NCI-H2171 (cell line): ENCODE data around the gene SLC25A52.
"Not testable (repeated sequence)": the region's sequence is repeated elsewhere in the genome, so short reads cannot be mapped to it uniquely, and the experiment has no call there.

ENCODE experiments used
- DNase-seq: peaks from one replicate; lab custom pipeline; 2025; lab: John Stamatoyannopoulos, UW

SLC25A52 gene

GRCh38 chr18:31740180-31740579, 20.5 kb downstream of the SLC25A52 start:
- DNase-seq, result no peak

DNA sequence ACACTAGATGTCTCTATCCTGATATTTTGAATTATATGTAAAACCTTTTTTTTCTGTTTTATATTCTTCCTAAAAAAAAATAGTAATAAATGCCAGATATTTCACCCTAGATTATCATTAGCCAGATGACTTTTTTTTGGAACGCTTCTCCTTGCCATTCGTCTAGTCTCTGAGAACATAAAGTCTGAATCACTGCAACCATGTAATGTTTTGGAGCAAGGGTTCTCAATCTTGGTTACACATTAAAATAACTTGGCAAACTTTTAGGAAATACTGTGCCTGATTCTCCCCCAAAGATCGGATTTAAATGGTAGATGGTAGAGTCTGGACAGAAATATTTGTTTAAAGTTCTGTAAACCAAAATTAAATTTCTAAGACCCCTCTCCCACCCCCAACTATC, 21.0 kb downstream of the SLC25A52 start:
- DNase-seq, result no peak

DNA sequence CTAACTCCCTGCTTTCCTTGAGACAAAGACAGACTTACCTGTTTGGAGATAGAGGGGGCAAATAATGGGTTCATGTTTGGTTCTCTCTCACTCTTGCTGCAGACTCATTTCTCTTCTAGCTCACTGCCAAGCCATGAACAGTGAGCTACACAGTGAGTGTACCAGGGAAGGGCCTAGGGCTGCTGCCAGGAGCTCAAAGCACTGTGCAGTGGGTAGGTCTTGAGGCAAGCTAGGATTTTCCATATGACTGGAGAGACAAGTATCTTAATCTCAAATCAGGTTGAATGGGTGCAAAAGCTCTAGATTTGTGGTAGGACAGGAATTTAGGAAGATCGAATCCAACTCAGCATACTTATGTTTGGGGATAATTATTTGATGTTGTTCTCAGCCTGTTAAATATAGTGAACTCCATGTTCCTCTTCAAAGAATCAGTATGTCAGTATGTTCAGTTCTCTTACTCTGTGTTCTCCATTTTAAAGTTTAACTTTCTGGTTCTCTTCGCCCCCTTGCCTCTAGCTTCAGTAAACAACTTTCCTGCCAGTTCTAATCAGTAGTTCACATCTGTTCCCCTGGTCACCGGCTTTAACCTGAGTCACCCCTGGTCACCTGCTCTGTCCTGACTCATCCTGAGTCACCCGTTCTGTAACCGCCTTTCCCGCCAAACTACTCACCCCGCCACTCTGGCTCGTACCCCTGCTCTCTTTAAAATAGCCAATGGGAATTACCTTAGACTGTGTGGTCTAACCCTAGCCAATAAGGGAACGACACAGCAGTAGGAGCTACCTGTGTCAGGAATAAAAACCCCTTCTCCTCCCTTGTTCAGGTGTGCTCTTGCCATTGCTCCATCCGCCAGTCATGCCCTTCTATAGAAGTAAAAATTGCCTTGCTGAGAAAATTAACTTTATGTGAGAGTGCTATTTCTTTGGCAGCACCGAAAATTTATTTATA, 21.9 kb downstream of the SLC25A52 start:
- DNase-seq, result no peak

DNA sequence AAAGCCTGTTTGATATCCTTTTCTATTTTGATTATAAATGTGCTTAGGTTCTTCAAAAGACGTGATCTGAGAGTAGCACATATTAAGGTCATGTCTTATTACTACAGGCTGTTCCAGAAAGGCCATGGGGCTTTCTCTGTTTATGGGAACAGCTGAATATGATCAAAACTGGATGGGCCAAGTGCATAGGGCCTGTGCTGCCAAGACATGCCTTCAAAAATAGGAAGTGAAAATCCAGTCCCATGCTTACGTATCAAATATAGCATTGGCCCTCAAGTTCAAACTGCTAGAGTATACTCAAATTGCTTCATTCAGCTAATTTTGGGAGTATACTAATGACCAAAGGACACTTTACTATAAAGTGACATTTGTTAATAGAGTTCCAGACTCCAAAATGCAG, 24.1 kb downstream of the SLC25A52 start:
- DNase-seq, result no peak

- no peak for DNase-seq
These were observed 29.1 kb downstream of the SLC25A52 start for GRCh38 chr18:31731628-31732027.

GRCh38 chr18:31729196-31729595, 31.5 kb downstream of the SLC25A52 start:
- DNase-seq, result not testable (repeated sequence)

DNA sequence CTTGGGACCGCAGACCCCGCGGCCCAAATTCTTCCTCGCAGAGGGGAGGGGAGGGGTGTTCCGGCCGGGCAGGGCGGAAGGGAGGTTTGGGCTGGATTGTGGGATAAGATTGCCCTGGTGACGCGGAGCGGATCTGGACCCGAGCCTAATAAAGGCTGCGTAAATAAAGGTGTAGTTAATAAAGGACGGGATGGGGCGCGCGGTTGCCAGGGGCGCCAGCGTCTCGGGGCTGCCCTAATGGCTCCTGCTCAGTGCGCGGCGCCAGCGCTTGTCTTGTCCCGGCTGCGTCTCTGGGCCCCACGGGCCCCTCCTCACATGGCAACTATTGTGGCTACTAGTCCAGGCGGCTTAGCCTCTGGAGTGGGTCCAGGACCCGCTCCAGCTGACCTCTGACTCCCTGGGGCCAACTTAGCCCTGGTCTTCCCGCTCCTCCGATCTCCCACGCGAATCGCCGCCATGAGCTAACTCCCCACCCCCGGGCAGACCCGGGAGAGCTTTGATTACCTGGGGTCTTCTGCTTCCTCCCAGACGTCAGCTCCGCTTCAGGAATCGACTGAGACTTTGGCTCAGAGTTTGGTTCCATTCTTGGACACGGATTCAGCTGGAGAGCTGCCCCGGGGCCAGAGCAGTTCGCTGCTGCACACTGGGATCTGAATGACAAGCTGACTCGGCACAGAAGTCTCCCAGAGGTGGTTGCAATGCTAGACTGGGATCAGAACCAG, 36.5 kb downstream of the SLC25A52 start:
- DNase-seq, result peak; percentile 5

DNA sequence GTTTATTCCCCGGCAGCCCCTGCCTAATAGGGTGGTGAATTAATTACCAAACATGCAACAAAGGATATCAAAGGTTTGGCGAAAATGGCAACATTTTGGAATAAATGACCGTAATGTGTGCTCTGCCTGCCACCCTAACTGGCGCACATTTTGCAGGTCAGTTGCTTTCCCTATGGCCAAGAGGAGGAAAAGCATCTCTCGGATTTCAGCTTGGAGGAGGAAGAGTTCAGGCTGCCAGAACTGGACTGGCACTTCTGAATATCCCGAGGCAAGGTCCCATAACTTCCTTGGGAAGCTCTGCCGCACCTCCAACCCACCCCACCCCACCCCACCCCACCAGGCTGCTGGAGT, 37.1 kb downstream of the SLC25A52 start:
- DNase-seq, result no peak

DNA sequence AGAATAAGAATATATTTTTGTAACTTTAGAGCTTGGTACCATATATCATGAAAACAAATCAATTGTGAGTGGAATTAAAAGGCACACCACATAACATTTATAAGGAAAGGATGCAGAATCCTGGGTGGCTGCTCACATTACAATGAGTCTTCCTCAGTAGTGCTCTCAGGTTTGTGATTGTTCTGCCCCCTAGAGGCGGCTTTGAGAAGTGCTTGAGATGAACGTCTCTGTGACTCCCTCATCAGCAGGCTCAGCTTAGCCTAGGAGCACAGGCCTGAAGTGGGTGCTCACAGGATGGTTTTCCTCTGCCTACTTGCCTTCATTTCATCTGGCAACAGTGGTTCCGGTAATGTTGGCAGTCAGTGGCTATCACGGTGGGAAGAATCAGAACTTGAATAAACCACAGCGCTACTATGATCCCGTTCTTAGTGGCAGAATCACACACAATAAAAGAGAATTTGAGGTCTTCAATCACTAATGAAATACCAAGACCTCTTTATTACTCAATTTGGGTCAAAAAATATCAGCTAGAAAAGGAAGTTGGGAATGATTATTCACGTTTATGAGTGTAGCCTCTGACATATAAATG, 38.2 kb downstream of the SLC25A52 start:
- DNase-seq, result peak; percentile 15

DNA sequence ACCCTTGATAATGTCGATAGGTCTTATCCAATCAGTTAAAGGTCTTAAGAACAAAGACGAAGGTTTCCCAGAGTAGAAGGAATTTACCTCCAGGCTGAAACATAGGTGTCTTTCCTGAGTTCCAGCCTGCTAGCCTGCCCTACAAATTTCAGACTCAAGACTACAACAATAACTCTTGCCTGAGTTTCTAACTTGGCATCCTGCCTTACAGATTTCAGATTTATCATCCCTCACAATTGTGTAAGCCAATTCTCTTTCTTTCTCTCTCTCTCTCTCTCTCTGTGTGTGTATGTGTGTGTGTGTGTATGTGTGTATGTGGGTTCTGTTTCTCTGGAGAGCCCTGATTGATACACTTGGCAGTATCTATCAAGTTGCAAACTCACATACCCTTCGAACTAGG, 39.1 kb downstream of the SLC25A52 start:
- DNase-seq, result no peak

- DNase-seq, result no peak
These were observed 39.8 kb downstream of the SLC25A52 start for GRCh38 chr18:31720867-31721266.

- DNase-seq, result no peak
These were observed 41.2 kb downstream of the SLC25A52 start for GRCh38 chr18:31719363-31720006.

GRCh38 chr18:31718386-31718785, 42.3 kb downstream of the SLC25A52 start:
- no peak for DNase-seq

DNA sequence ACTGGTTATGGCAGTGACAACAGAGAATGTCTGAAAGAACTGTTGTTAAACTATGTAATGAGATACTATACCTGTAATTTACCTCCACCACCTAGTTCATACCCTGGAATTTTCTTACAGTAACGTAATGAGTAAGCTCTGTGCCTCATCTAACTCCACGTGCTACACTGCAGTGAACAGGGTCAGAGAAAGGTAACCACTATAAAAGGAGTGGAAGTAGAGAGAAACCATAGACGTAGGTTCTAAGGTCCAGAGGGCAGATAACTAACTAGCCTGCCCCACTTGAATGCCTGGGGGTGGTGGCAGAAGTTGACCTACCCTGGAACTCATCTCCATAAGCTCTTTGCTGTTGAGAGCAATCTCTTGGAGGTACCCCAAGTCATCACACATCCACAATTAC, 44.3 kb downstream of the SLC25A52 start:
- DNase-seq, result no peak

- DNase-seq, result no peak
These were observed 49.1 kb downstream of the SLC25A52 start for GRCh38 chr18:31711365-31712172.

DNA sequence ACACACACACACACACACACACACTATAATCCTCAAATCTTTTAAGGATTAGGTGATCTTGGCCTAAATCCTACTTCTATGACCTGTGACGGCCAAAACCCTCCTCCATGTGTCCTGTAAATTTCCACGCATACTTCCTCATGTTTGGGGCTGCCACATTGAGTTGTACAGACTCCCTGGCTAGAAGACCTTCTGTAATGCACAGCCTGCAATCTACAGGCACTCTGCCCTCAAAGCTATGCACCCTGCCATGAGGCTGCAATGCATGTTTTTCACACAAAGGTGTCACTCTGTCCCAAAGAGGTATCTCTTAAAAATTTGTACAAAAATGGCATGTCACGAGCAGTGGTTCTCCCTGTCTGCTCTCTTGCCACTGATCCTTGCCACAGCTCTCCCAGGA, 49.9 kb downstream of the SLC25A52 start:
- no peak for DNase-seq
